ENCODE measurements around the gene LSG1.

Gene LSG1

GRCh38 chr3:194657439-194657838 is 14.6 kb downstream of the LSG1 start:
- Histone ChIP-seq H3K4me2 (ENCODE audit: low read length) (no peak overlapping the region), H3K27me3 (ENCODE audit: control insufficient read depth, low read length) (no peaks in the 10 kb centered on the region), H4K20me1 (ENCODE audit: control insufficient read depth, insufficient read depth, low read depth, low read length) (no peaks in the 10 kb centered on the region), H3K79me2 (ENCODE audit: control insufficient read depth, low read length) (0 out of 2 replicates have a peak, but pooled peaks cover 8% of the 10 kb centered on the region), H3K4me3 (ENCODE audit: low read length) (no peak overlapping the region), H3K4me1 (ENCODE audit: control insufficient read depth, low read length) (no peaks in the 10 kb centered on the region), H3K27ac (ENCODE audit: low read depth, low read length) (no peak overlapping the region), H3F3A (ENCODE audit: control insufficient read depth, insufficient read depth) (no peaks in the 10 kb centered on the region), H3K9me2 (replicated peaks; ENCODE audit: control insufficient read depth, low read length) (no peaks in the 10 kb centered on the region), H3K36me3 (ENCODE audit: control insufficient read depth, low read length) (peaks cover 80% of the 10 kb centered on the region), H3K9me3 (ENCODE audit: control insufficient read depth, insufficient read depth, low read length) (no peaks in the 10 kb centered on the region)
- TF ChIP-seq CTCF (IDR thresholded peaks at IDR 0.05; ENCODE audit: low read depth, low read length, poor library complexity, severe bottlenecking), result no peak
- TF ChIP-seq EZH2phosphoT487 (IDR thresholded peaks at IDR 0.05; ENCODE audit: borderline replicate concordance, low read length), result no peak

GRCh38 chr3:194654443-194654842 is 17.5 kb downstream of the LSG1 start:
- Histone ChIP-seq H3K36me3 (ENCODE audit: control insufficient read depth, low read length) (peaks cover 78% of the 10 kb centered on the region), H3K4me2 (ENCODE audit: low read length) (no peak overlapping the region), H3K4me3 (ENCODE audit: low read length) (no peak overlapping the region)

GRCh38 chr3:194647747-194648146 is 24.2 kb downstream of the LSG1 start:
- Histone ChIP-seq H3K9me2 (replicated peaks; ENCODE audit: control insufficient read depth, low read length) (no peaks in the 10 kb centered on the region), H3K4me1 (ENCODE audit: control insufficient read depth, low read length) (no peaks in the 10 kb centered on the region), H3K4me3 (ENCODE audit: low read length) (no peak overlapping the region), H3K36me3 (ENCODE audit: control insufficient read depth, low read length) (peaks cover 82% of the 10 kb centered on the region), H3K27ac (ENCODE audit: low read depth, low read length) (no peak overlapping the region), H3K9me3 (ENCODE audit: control insufficient read depth, insufficient read depth, low read length) (no peaks in the 10 kb centered on the region), H3K27me3 (ENCODE audit: control insufficient read depth, low read length) (no peaks in the 10 kb centered on the region), H3K79me2 (ENCODE audit: control insufficient read depth, low read length) (no peaks in the 10 kb centered on the region), H3K4me2 (ENCODE audit: low read length) (no peak overlapping the region), H4K20me1 (ENCODE audit: control insufficient read depth, insufficient read depth, low read depth, low read length) (no peaks in the 10 kb centered on the region), H3F3A (ENCODE audit: control insufficient read depth, insufficient read depth) (no peaks in the 10 kb centered on the region)
- TF ChIP-seq CTCF (IDR thresholded peaks at IDR 0.05; ENCODE audit: low read depth, low read length, poor library complexity, severe bottlenecking), result no peak
- TF ChIP-seq EZH2phosphoT487 (IDR thresholded peaks at IDR 0.05; ENCODE audit: borderline replicate concordance, low read length), result no peak

More at GRCh38 chr3:194654443-194654842, 17.5 kb downstream of the LSG1 start:
- Histone ChIP-seq H3F3A (ENCODE audit: control insufficient read depth, insufficient read depth) (no peaks in the 10 kb centered on the region), H3K27me3 (ENCODE audit: control insufficient read depth, low read length) (no peaks in the 10 kb centered on the region), H3K27ac (ENCODE audit: low read depth, low read length) (no peak overlapping the region), H3K9me2 (replicated peaks; ENCODE audit: control insufficient read depth, low read length) (no peaks in the 10 kb centered on the region), H4K20me1 (ENCODE audit: control insufficient read depth, insufficient read depth, low read depth, low read length) (no peaks in the 10 kb centered on the region), H3K79me2 (ENCODE audit: control insufficient read depth, low read length) (0 out of 2 replicates have a peak, but pooled peaks cover 8% of the 10 kb centered on the region), H3K9me3 (ENCODE audit: control insufficient read depth, insufficient read depth, low read length) (no peaks in the 10 kb centered on the region), H3K4me1 (ENCODE audit: control insufficient read depth, low read length) (no peaks in the 10 kb centered on the region)
- TF ChIP-seq EZH2phosphoT487 (IDR thresholded peaks at IDR 0.05; ENCODE audit: borderline replicate concordance, low read length), result no peak
- TF ChIP-seq CTCF (IDR thresholded peaks at IDR 0.05; ENCODE audit: low read depth, low read length, poor library complexity, severe bottlenecking), result no peak

Measured in DOHH2 (cell line).